ENCODE measurements around the gene SLC39A10.

Gene SLC39A10, protein sequence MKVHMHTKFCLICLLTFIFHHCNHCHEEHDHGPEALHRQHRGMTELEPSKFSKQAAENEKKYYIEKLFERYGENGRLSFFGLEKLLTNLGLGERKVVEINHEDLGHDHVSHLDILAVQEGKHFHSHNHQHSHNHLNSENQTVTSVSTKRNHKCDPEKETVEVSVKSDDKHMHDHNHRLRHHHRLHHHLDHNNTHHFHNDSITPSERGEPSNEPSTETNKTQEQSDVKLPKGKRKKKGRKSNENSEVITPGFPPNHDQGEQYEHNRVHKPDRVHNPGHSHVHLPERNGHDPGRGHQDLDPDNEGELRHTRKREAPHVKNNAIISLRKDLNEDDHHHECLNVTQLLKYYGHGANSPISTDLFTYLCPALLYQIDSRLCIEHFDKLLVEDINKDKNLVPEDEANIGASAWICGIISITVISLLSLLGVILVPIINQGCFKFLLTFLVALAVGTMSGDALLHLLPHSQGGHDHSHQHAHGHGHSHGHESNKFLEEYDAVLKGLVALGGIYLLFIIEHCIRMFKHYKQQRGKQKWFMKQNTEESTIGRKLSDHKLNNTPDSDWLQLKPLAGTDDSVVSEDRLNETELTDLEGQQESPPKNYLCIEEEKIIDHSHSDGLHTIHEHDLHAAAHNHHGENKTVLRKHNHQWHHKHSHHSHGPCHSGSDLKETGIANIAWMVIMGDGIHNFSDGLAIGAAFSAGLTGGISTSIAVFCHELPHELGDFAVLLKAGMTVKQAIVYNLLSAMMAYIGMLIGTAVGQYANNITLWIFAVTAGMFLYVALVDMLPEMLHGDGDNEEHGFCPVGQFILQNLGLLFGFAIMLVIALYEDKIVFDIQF

DNA sequence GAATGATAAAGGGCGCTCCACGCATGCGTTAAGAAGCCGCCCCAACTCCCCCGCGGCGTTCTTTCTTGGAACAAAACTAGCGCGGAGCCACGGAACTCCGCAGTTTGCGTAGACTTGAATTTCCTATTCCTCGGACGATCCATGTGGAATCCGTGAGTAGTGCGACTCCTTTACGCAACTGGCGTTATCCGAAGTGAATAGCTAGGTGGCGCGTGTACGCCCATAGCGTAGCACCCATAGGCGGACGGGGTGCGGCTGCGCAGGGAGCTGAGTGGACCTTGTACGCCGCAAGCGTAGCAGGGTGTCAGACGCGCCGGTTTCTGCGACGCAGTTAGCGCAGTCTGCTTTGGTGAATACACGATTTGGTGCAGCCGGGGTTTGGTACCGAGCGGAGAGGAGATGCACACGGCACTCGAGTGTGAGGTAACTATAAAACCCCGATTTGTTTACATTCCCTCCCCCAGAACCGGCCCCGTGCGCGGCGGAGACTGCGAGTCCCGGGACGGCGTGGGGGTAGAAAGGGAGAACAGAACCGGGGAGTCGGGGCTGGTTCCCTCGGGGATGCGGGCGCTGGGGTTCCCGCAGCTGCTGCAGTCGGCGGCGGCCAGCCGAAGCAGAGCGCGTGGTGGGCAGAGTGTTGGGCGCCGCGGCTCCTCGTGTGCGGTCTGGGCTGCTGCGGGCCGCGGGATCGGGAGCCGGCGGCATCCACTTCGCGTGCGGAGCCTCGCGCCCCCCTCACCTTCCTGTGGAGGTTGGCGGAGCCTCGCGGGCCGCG, at the start of gene SLC39A10:
SLC39A10 (plus strand) TSS at position 368 of the 775 bp plus-strand sequence. CDS start 22,817 bp downstream, outside the sequence.
- TF ChIP-seq POLR2A (IDR thresholded peaks at IDR 0.05; ENCODE audit: low read length) (peak; percentile 86), GATA1 (IDR thresholded peaks at IDR 0.05; ENCODE audit: low read depth, low read length) (no peak)
- peak; percentile 98 to 99 for DNase-seq

DNA sequence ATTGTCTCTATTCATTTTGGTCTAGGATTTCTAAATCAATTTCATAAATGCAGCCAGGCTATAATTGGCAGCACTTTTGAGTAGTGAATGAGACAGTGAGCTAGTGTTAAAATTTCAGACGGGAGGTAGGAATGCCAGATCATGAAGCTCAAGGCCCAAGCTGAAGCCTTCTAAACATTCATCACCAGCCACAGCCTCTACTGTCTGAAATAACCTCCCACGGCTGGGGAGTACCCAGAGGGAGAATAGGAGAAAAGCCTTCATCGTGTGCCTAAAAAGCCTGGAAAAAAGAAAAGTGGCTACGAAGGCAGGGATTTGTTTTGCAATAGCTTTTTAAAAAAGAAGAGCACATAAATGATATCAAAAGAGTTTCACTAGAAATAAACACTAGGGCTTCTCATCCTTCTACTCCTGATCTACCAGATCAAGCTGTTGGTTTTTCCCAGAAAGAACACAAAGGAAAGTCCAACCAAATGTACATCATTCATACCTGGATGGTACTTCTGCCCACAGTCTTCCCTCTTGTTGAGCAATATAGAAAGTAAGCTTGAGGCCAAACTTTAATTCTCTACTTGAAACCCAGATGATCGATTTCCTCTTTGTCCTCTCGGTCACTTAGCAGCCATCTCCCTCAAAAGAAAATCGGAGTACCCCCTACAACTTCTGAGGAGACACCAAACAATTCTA, 48.1 kb upstream of the SLC39A10 start:
- no peak for DNase-seq
- TF ChIP-seq POLR2A (IDR thresholded peaks at IDR 0.05; ENCODE audit: low read length) (no peak), GATA1 (IDR thresholded peaks at IDR 0.05; ENCODE audit: low read depth, low read length) (no peak)

DNA sequence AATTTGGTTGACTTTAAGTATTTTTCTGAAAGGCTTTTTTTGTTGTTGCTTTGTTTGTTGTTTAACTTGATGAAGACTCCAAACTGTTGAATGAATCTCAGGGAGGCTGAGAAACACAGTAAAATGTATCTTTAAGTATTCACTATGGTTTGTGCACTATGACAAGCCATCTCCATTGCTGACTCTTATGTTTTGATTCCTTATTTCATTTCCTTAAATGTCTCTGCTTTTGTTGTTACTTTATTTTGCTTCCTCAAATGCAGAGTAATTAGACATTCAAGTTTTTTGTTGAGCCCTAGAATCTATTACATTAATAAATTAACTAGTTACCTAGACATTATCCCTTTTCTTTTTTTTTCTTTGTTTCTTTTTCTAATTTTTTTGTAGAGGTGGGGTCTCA, 46.3 kb upstream of the SLC39A10 start:
- TF ChIP-seq GATA1 (IDR thresholded peaks at IDR 0.05; ENCODE audit: low read depth, low read length) (no peak), POLR2A (IDR thresholded peaks at IDR 0.05; ENCODE audit: low read length) (no peak)
- no peak for DNase-seq

DNA sequence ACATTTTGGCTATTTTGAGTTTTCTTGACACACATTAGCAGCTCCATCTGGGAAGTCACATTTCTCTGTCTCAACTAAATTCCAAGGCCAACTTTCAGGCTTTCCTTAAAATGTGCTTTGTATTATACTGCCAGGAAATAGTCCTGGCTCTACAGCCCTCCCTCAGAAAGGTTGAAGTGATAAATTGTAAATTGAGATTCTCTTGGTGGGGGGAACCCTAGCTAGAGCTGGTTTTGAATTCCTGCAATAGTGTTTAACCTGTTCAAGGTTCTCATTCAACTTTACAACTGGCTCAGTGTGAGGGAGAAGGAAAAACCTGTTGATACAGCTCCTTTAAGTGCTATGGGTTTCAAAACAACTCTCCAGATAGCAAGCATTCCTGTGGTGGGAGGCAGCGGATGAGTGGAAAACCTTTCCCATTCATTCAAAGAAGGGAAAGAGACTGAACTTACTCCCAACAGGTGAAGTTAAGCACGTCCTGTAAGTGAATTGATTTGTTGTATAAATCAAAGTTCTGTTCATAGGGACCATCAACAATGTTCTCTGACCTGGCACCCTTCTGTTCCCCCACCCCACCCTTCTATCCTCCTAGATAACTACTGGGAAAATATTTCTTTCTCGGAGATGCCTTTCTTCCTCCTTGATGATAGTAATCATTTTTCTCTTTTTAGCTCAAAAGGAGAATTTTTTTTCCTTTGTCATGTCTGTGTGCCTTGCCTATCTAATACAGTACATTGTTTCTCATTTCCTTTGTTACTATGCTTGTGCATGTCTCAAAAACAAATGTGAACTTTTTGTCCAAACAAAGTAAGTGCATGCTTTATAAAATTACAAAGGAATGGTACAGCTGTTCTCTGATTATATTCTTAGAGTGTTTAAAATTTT, 44.2 kb upstream of the SLC39A10 start:
- TF ChIP-seq POLR2A (IDR thresholded peaks at IDR 0.05; ENCODE audit: low read length) (no peak), GATA1 (IDR thresholded peaks at IDR 0.05; ENCODE audit: low read depth, low read length) (no peak)
- DNase-seq = no peak

DNA sequence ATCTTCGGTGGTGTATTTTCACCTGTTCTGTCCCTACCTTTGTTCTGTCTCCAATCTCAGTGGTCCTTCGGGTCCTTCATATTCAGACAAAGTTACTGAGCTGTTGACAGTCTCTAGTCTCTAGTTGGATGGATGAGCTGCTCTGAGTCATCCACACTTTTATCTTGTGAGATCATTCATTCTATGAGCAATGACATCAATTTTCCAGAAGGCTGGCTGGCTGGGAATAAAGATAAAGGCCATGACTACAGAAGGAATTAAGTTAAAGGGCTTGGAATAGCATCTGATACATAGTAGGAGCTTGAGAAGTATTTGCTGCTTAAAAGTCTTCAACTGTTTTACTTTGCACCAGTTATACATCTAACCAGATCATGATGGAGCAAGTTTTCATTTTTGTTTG, 43.1 kb upstream of the SLC39A10 start:
- DNase-seq = peak; percentile 62 to 78
- no peak for TF ChIP-seq POLR2A (IDR thresholded peaks at IDR 0.05; ENCODE audit: low read length)
- TF ChIP-seq GATA1 (IDR thresholded peaks at IDR 0.05; ENCODE audit: low read depth, low read length) = no peak

DNA sequence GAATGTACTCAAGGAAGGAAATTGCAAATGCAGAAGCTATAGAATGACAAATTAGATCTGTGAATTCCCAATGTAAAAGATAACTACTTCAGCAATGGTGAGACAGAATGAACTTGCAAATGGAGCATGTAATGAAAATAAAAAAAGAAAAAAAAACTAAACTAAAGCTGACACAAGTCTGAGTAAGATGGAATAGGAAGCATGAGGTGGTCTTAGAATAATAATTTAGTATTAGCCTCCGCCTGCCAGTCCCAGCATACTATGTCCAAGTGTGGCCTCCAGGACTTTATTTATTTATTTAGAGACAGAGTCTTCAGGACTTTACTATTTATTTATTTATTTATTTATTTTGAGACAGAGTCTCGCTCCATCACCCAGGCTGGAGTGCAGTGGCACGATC, 37.4 kb upstream of the SLC39A10 start:
- TF ChIP-seq GATA1 (IDR thresholded peaks at IDR 0.05; ENCODE audit: low read depth, low read length) (no peak), POLR2A (IDR thresholded peaks at IDR 0.05; ENCODE audit: low read length) (no peak)

DNA sequence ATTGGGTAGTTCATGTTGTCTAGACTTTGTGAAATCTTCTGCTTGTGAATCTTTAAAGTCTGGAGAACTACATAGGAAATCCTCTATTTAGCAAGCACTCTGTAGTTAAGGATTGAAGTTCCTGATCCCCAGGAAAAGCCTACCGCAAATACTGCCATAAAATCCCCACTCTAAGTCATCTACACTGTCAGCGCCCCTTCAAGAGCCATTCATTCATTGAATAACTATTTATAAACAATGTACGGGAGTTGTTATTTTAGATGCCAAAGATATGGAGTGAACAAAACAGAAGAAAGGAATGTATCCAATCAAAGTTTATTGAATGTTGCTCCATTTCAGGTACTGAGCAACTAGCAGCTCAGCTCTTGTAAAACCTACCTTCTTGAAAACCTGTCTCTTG, 36.5 kb upstream of the SLC39A10 start:
- TF ChIP-seq POLR2A (IDR thresholded peaks at IDR 0.05; ENCODE audit: low read length) = no peak
- no peak for TF ChIP-seq GATA1 (IDR thresholded peaks at IDR 0.05; ENCODE audit: low read depth, low read length)
- DNase-seq = no peak

More for the DNA sequence above, 37.4 kb upstream of the SLC39A10 start:
- DNase-seq = no peak

DNA sequence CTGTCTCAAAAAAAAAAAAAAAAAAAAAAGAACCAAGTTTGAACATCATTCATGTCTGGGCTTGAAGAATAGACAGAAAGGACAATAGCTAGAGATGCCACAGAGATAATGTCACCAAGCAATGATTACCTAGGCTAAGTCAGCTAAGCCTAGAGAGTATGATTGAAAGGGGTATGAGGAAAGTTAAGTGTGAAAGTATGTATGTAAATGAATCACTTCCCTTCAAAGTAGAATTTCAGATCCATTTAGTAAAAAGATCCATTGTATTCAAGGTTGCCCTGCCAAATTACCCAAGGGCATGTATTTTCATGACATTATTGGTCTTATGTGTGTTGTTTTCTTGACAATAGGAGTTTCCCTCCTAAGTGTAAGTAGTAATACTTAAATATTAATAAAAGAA, 34.1 kb upstream of the SLC39A10 start:
- DNase-seq = no peak
- TF ChIP-seq GATA1 (IDR thresholded peaks at IDR 0.05; ENCODE audit: low read depth, low read length) (no peak), POLR2A (IDR thresholded peaks at IDR 0.05; ENCODE audit: low read length) (no peak)

DNA sequence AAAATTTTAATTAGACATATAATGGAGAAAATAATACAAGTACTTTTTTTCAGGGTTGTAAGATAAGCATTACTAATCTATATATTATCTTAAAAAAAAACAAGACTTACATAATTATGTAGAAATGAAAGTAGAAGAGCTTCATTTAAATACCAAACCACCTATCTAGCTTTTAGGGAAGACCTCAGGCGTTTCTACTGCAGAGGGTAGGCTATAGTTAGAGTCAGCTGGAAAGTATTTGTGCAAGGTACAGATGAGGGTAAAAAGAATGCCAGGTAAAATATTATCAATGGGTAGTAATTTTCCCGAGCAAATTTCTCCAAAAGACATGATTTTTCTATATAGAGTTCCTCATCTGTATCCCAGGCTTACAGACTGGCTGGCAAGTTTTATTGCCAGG, 30.5 kb upstream of the SLC39A10 start:
- no peak for DNase-seq
- TF ChIP-seq GATA1 (IDR thresholded peaks at IDR 0.05; ENCODE audit: low read depth, low read length) (no peak), POLR2A (IDR thresholded peaks at IDR 0.05; ENCODE audit: low read length) (no peak)

DNA sequence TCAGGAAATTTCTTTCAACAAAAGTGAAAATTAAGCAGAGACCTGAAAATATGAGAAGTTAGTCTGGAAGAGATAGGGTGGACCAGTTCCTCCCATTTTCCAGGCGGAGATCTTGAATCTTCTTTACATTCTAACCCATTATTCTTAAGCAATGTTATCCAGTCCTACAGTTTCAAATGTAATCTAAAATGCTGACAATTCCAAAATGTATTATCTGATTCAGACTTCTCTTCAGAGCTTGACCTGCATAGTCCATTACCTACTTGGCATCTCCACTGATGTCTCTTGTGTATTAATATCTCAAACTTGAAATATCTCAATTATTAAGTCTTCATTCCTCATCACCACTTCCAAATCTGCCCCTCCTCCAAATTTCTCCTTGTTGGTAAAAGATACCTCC, 28.4 kb upstream of the SLC39A10 start:
- DNase-seq = no peak
- TF ChIP-seq GATA1 (IDR thresholded peaks at IDR 0.05; ENCODE audit: low read depth, low read length) (no peak), POLR2A (IDR thresholded peaks at IDR 0.05; ENCODE audit: low read length) (no peak)

DNA sequence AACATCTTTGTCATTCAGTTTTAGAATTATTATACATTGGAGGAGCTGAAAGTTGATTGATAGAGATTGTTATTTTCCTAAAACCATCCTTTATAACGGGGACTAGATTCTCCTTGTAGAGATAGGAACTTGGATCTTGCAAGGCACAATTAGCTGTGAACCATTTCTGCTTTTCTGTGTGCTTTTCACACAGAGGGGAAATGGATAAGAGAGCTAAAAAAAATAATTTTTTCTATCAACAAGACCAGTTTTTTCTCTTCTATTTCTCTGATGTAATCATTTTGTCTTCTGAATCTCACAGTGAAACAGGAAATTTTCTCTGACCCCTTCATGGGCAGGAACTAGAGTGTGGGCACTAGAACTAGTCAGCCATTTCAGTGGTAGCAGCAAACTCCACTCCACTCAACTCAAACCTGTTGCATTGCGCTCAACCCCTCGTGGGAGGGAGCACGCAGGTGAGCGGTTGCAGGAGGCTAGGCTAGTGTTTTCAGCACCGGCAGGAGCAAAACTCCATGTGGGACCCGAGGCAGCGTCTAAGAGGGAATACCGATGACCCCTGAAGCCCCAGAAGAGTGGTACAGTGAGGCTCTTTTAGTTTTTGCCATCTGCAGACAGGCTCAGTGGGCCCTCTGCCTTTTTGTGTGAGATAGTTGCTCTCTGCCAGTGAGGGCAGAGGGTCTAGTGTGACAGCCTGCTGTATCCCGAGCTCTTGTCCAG, 24.0 kb upstream of the SLC39A10 start:
- no peak for DNase-seq
- no peak for TF ChIP-seq GATA1 (IDR thresholded peaks at IDR 0.05; ENCODE audit: low read depth, low read length)
- no peak for TF ChIP-seq POLR2A (IDR thresholded peaks at IDR 0.05; ENCODE audit: low read length)

DNA sequence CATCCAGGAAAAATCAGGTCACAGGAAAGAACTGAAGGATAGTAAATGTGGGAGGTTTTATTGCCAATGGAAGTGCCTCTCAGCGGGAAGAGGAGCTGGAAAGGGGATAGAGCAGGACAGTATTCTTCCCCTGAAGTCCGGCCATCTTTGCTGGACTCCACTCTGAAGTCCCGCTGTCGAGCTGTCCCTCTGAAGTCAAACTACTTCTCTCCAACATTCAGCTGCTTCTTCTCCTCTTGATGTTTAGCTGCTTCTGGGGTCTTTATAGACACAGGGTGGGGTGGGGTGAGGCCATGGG, 23.5 kb upstream of the SLC39A10 start:
- no peak for TF ChIP-seq GATA1 (IDR thresholded peaks at IDR 0.05; ENCODE audit: low read depth, low read length)
- TF ChIP-seq POLR2A (IDR thresholded peaks at IDR 0.05; ENCODE audit: low read length) = no peak
- DNase-seq = no peak
